BJ (cell line): Measurements from ENCODE around the gene GORASP1. TPM values are rescaled to one million over a fixed set of nuclear protein-coding genes. Genes with fewer than 3 reads are reported as not detected.

Experiments used
- CTCF ChIA-PET: fragments of 350-600 bp; formaldehyde crosslinking; extraction: SDS; loops from one replicate; lab custom pipeline; 2021; ENCODE audit warnings: antibody characterized with exemption, inconsistent platforms; lab: Yijun Ruan, JAX
- POLR2A ChIA-PET: fragments of 300-600 bp; sonication (Branson Sonifier 250); formaldehyde crosslinking; extraction: SDS; loops from one replicate; lab custom pipeline; 2021; ENCODE audit warnings: antibody characterized with exemption; lab: Charles Lee
- DNase-seq: peaks from one replicate; pipeline ENCODE4 v3.0.0-alpha.2; 2011; ENCODE audit warnings: low read depth
- H3K27me3 ChIP-seq: 2 replicates; pipeline ENCODE4 v1.6.0; 2011; ENCODE audit warnings: low read length; ENCODE audit not compliant: control insufficient read depth, insufficient read depth
- H3K36me3 ChIP-seq: 2 replicates; pipeline ENCODE4 v1.5.1; 2011; ENCODE audit warnings: low read length; ENCODE audit not compliant: control insufficient read depth, insufficient read depth
- H3K4me3 ChIP-seq: 2 replicates; pipeline ENCODE4 v1.5.1; 2011; ENCODE audit warnings: low read depth, mild to moderate bottlenecking, control low read depth, low read length
- CTCF ChIP-seq: IDR thresholded peaks from 2 replicates; pipeline ENCODE4 v1.5.1; 2011; ENCODE audit warnings: low read depth, mild to moderate bottlenecking, control low read depth, inconsistent platforms, low read length, moderate library complexity; ENCODE audit not compliant: insufficient read depth
- polyA plus RNA-seq: library from polyadenylated mRNA; depleted of rRNA; stranded (reverse); fragments of >200 nt; gene quantifications from 2 replicates; pipeline ENCODE4 v1.2.3, GENCODE V29; 2011

The GORASP1 gene
- polyA plus RNA-seq, 1 experiment: 87.0 TPM

GRCh38 chr3:39121621-39122020 is 14.2 kb upstream of the GORASP1 start:
- TF ChIP-seq CTCF: no peak
- POLR2A ChIA-PET: no interaction called here
- Histone ChIP-seq H3K27me3 (no peaks in the 10 kb centered on the region), H3K36me3 (no peaks in the 10 kb centered on the region), H3K4me3 (no peak overlapping the region)
- DNase-seq: no peak
- CTCF ChIA-PET: interaction anchor here (1.1 to 11.2 kb wide), 2 partner anchors 155 to 169 kb away, joined by 3 to 300 read pairs; no protein-coding TSS in a partner anchor

GRCh38 chr3:39118931-39119660 is 11.7 kb upstream of the GORASP1 start:
- no peak for DNase-seq
- Histone ChIP-seq H3K4me3 (no peak overlapping the region), H3K27me3 (no peaks in the 10 kb centered on the region), H3K36me3 (no peaks in the 10 kb centered on the region)
- ChIA-PET POLR2A (no interaction called here), CTCF (interaction anchor here (0.6 to 2.6 kb wide), 3 partner anchors 70 to 173 kb away, joined by 3 to 11 read pairs (median 3); no protein-coding TSS in a partner anchor)
- no peak for TF ChIP-seq CTCF

- Histone ChIP-seq H3K4me3 (no peak overlapping the region), H3K27me3 (no peaks in the 10 kb centered on the region), H3K36me3 (no peaks in the 10 kb centered on the region)
- TF ChIP-seq CTCF: no peak
- DNase-seq: no peak
- CTCF ChIA-PET: interaction anchor here (0.9 to 2.9 kb wide), 4 partner anchors 11 to 173 kb away, joined by 3 to 17 read pairs (median 8); partner anchors contain the start of genes GORASP1 and TTC21A
- POLR2A ChIA-PET: no interaction called here
Observed at GRCh38 chr3:39118079-39118478, 10.7 kb upstream of the GORASP1 start.

GRCh38 chr3:39115870-39116269 is 8.4 kb upstream of the GORASP1 start:
- CTCF ChIA-PET: interaction anchor here (0.6 to 2.9 kb wide), 11 partner anchors 8 to 175 kb away, joined by 3 to 17 read pairs (median 3); partner anchors contain the start of genes GORASP1 and TTC21A
- Histone ChIP-seq H3K36me3 (no peaks in the 10 kb centered on the region), H3K27me3 (no peaks in the 10 kb centered on the region), H3K4me3 (no peak overlapping the region)
- POLR2A ChIA-PET: interaction anchor here (0.7 kb wide), 1 partner anchor 9 kb away, joined by 3 read pairs; the partner anchor contains the start of genes GORASP1 and TTC21A
- TF ChIP-seq CTCF: no peak
- DNase-seq: no peak

GRCh38 chr3:39114456-39114855 is 7.0 kb upstream of the GORASP1 start:
- CTCF ChIA-PET: interaction anchor here (0.8 to 2.8 kb wide), 2 partner anchors 13 to 174 kb away, joined by 3 to 14 read pairs; no protein-coding TSS in a partner anchor
- H3K36me3 ChIP-seq: no peaks in the 10 kb centered on the region
- DNase-seq: no peak
- no peak for TF ChIP-seq CTCF
- H3K27me3 ChIP-seq: no peaks in the 10 kb centered on the region
- no peak overlapping the region for H3K4me3 ChIP-seq
- POLR2A ChIA-PET: no interaction called here
